GM12891 (cell line): Measurements from ENCODE around the gene SHQ1.

ENCODE experiments used
- PAX5 ChIP-seq: IDR thresholded peaks from 2 replicates; pipeline ENCODE4 v1.6.1; 2011; ENCODE audit warnings: low read length, moderate library complexity, mild to moderate bottlenecking; ENCODE audit not compliant: insufficient read depth, severe bottlenecking
- POLR2A ChIP-seq: IDR thresholded peaks from 2 replicates; pipeline ENCODE4 v1.6.1; 2011; ENCODE audit warnings: low read depth, low read length, control low read depth
- POLR2AphosphoS5 ChIP-seq: IDR thresholded peaks from 2 replicates; pipeline ENCODE4 v1.6.1; 2011; ENCODE audit warnings: low read depth, low read length, control low read depth
- POU2F2 ChIP-seq: IDR thresholded peaks from 2 replicates; pipeline ENCODE4 v1.6.1; 2011; ENCODE audit warnings: low read depth, mild to moderate bottlenecking, control low read depth, low read length, moderate library complexity
- SPI1 ChIP-seq: IDR thresholded peaks from 2 replicates; pipeline ENCODE4 v1.6.1; 2011; ENCODE audit warnings: low read depth, low read length, control low read depth
- TAF1 ChIP-seq: IDR thresholded peaks from 2 replicates; pipeline ENCODE4 v1.6.1; 2011; ENCODE audit warnings: low read depth, low read length, control low read depth

DNA sequence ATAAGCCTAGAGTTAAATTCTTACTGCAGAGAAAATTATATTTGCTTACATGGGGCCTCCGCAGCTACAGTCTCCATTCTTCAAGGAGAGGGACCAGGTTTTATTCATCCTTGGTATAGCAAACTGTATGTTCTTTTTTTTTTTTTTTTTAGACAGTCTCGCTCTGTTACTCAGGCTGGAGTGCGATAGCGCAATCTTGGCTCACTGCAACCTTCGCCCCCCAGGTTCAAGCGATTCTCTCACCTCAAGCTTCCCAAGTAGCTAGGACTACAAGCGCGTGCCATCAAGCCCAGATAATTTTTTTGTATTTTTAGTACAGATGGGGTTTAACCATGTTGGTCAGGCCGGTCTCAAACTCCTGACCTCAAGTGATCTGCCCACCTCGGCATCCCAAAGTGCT is 2.1 kb downstream of the SHQ1 start:
- no peak for TF ChIP-seq POLR2A
- no peak for TF ChIP-seq POLR2AphosphoS5
- no peak for TF ChIP-seq TAF1
- no peak for TF ChIP-seq POU2F2
- no peak for TF ChIP-seq PAX5
- no peak for TF ChIP-seq SPI1
